Stimulated activated CD4-positive, alpha-beta T cell treated with anti-CD3 and anti-CD28 coated beads, TNF-alpha, amount 100 ng/mL, for 4 hours (primary cell): ENCODE measurements around the gene ADGRG6.

Experiments used
- DNase-seq, 3 experiments: peaks; one replicate each; pipeline ENCODE4 v3.0.0-alpha.2; 2020; ENCODE audit warnings: low read depth in 3 of 3

Gene ADGRG6

GRCh38 chr6:142376115-142376514 is 74.3 kb downstream of the ADGRG6 start:
- DNase-seq, result no peak

- DNase-seq, result no peak
Observed at GRCh38 chr6:142376800-142377496, 75.1 kb downstream of the ADGRG6 start.

GRCh38 chr6:142377497-142377848 is 75.7 kb downstream of the ADGRG6 start:
- DNase-seq, result no peak

GRCh38 chr6:142378138-142378875 is 76.5 kb downstream of the ADGRG6 start:
- no peak for DNase-seq

GRCh38 chr6:142380626-142381025 is 78.8 kb downstream of the ADGRG6 start:
- DNase-seq, result no peak

- no peak for DNase-seq
Observed at GRCh38 chr6:142381181-142381580, 79.4 kb downstream of the ADGRG6 start.

- DNase-seq, result no peak
Observed at GRCh38 chr6:142381845-142382378, 80.1 kb downstream of the ADGRG6 start.

GRCh38 chr6:142384519-142385254 is 82.9 kb downstream of the ADGRG6 start:
- no peak for DNase-seq

GRCh38 chr6:142385352-142385751 is 83.5 kb downstream of the ADGRG6 start:
- no peak for DNase-seq

- DNase-seq, result no peak
Observed at GRCh38 chr6:142386657-142387056, 84.8 kb downstream of the ADGRG6 start.

GRCh38 chr6:142387997-142388815 is 86.4 kb downstream of the ADGRG6 start:
- no peak for DNase-seq

- no peak for DNase-seq
Observed at GRCh38 chr6:142395266-142395665, 93.5 kb downstream of the ADGRG6 start.

- DNase-seq, result no peak
Observed at GRCh38 chr6:142395768-142396231, 94.0 kb downstream of the ADGRG6 start.

- no peak for DNase-seq
Observed at GRCh38 chr6:142398353-142398752, 96.5 kb downstream of the ADGRG6 start.

GRCh38 chr6:142399739-142400138 is 97.9 kb downstream of the ADGRG6 start:
- DNase-seq, result no peak

- no peak for DNase-seq
Observed at GRCh38 chr6:142400495-142400894, 98.7 kb downstream of the ADGRG6 start.

GRCh38 chr6:142401838-142402237 is 100.0 kb downstream of the ADGRG6 start:
- no peak for DNase-seq

- no peak for DNase-seq
Observed at GRCh38 chr6:142404751-142405150, 102.9 kb downstream of the ADGRG6 start.

GRCh38 chr6:142406131-142406530 is 104.3 kb downstream of the ADGRG6 start:
- DNase-seq, result no peak

GRCh38 chr6:142407685-142408273 is 106.0 kb downstream of the ADGRG6 start:
- DNase-seq, result no peak

GRCh38 chr6:142408409-142408808 is 106.6 kb downstream of the ADGRG6 start:
- no peak for DNase-seq
